ENCODE data around the gene CDKN1B.

CDKN1B gene

DNA sequence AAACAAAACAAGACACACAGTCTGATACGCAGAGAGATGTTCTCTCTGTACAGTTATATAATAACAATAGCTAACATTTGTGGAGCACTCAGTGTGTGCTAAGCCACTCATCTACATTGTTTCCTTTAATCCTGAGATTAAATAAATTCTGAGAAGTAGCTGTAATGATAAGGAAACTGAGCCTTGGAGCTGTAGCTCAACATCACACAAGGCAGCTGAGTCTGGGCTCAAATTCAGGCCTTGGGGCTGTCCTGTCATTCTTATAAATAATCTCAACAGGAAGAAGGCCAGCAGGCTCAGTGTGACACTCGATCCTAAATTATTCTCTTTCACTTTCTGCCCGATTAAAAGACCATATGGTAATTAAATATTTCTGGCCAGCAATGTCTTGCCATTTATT is 24.5 kb downstream of the CDKN1B start:
- no peak for TF ChIP-seq EZH2 (IDR thresholded peaks at IDR 0.05; ENCODE audit: borderline replicate concordance, low read length)
- no peak for TF ChIP-seq CTCF (IDR thresholded peaks at IDR 0.05; ENCODE audit: low read length)
- Histone ChIP-seq H3F3A (ENCODE audit: insufficient read depth, low read length) (no peaks in the 10 kb centered on the region), H3K36me3 (ENCODE audit: insufficient read depth, low read length) (no peaks in the 10 kb centered on the region), H3K79me2 (ENCODE audit: insufficient read depth, low read length) (0 out of 2 replicates have a peak, but pooled peaks cover 5% of the 10 kb centered on the region), H4K20me1 (ENCODE audit: insufficient read depth, low read length) (no peaks in the 10 kb centered on the region), H3K9me2 (ENCODE audit: low read depth, low read length) (no peaks in the 10 kb centered on the region), H3K4me3 (ENCODE audit: low read depth, low read length, poor library complexity, severe bottlenecking) (no peak overlapping the region), H3K9me3 (ENCODE audit: low read length) (no peaks in the 10 kb centered on the region), H3K9ac (ENCODE audit: low read length) (no peak overlapping the region), H3K27me3 (ENCODE audit: insufficient read depth, low read length) (no peaks in the 10 kb centered on the region), H3K4me2 (ENCODE audit: low read length) (no peak overlapping the region), H2AFZ (ENCODE audit: low read length) (no peak overlapping the region), H3K27ac (ENCODE audit: low read depth, low read length, poor library complexity, severe bottlenecking) (no peak overlapping the region), H3K4me1 (ENCODE audit: insufficient read depth, low read length, severe bottlenecking) (peaks cover 10% of the 10 kb centered on the region)

DNA sequence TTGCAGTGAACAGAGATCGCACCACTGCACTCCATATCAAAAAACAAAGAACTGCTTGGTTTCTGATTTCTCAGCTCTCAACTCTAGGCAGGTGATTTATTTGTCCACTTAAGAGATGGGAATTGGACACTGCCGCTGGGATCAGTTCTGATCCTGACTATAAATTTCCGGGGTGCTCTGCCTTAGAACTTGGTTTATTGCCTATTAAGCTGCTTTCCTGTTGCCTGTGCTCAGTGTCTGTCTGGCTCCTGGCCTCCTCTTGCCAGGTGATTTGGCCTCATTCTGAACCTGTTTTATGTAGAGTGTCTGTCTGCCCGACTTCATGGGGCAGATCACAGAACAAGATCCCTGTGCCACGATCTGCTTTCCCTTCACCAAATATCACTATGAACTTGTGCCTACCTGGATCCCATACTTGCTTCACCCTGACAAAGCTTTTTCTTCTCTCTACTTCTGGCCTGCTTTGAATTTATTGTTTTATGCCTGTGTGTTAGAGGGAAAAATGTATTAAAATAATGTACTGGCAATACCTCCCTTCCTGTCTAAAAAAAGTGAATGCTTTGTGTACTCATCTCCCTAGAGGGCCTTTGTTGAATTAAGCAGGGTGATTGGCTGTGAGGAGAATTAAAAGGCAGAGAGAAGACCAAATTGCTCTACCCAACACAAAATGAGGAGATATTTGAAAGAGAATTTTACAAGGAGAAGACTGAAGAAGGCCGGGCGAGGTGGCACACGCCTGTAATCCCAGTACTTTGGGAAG is 27.6 kb downstream of the CDKN1B start:
- H3K9me2 ChIP-seq (ENCODE audit: low read depth, low read length): no peaks in the 10 kb centered on the region
- TF ChIP-seq EZH2 (IDR thresholded peaks at IDR 0.05; ENCODE audit: borderline replicate concordance, low read length) (no peak), CTCF (IDR thresholded peaks at IDR 0.05; ENCODE audit: low read length) (no peak)
- H3K36me3 ChIP-seq (ENCODE audit: insufficient read depth, low read length): no peaks in the 10 kb centered on the region
- no peak overlapping the region for H3K9ac ChIP-seq (ENCODE audit: low read length)
- H3F3A ChIP-seq (ENCODE audit: insufficient read depth, low read length): no peaks in the 10 kb centered on the region
- no peak overlapping the region for H3K4me2 ChIP-seq (ENCODE audit: low read length)
- H3K27me3 ChIP-seq (ENCODE audit: insufficient read depth, low read length): no peaks in the 10 kb centered on the region
- no peaks in the 10 kb centered on the region for H3K79me2 ChIP-seq (ENCODE audit: insufficient read depth, low read length)
- H3K9me3 ChIP-seq (ENCODE audit: low read length): no peaks in the 10 kb centered on the region
- H3K4me1 ChIP-seq (ENCODE audit: insufficient read depth, low read length, severe bottlenecking): no peaks in the 10 kb centered on the region
- H3K4me3 ChIP-seq (ENCODE audit: low read depth, low read length, poor library complexity, severe bottlenecking): no peak overlapping the region
- H2AFZ ChIP-seq (ENCODE audit: low read length): no peak overlapping the region
- H4K20me1 ChIP-seq (ENCODE audit: insufficient read depth, low read length): no peaks in the 10 kb centered on the region
- no peak overlapping the region for H3K27ac ChIP-seq (ENCODE audit: low read depth, low read length, poor library complexity, severe bottlenecking)

- no peak overlapping the region for H3K27ac ChIP-seq (ENCODE audit: low read depth, low read length, poor library complexity, severe bottlenecking)
- no peak overlapping the region for H3K4me3 ChIP-seq (ENCODE audit: low read depth, low read length, poor library complexity, severe bottlenecking)
- H3K9me2 ChIP-seq (ENCODE audit: low read depth, low read length): no peaks in the 10 kb centered on the region
- H3F3A ChIP-seq (ENCODE audit: insufficient read depth, low read length): no peaks in the 10 kb centered on the region
- no peaks in the 10 kb centered on the region for H4K20me1 ChIP-seq (ENCODE audit: insufficient read depth, low read length)
- no peaks in the 10 kb centered on the region for H3K9me3 ChIP-seq (ENCODE audit: low read length)
- no peaks in the 10 kb centered on the region for H3K4me1 ChIP-seq (ENCODE audit: insufficient read depth, low read length, severe bottlenecking)
- no peaks in the 10 kb centered on the region for H3K27me3 ChIP-seq (ENCODE audit: insufficient read depth, low read length)
- no peaks in the 10 kb centered on the region for H3K79me2 ChIP-seq (ENCODE audit: insufficient read depth, low read length)
- TF ChIP-seq CTCF (IDR thresholded peaks at IDR 0.05; ENCODE audit: low read length) (no peak), EZH2 (IDR thresholded peaks at IDR 0.05; ENCODE audit: borderline replicate concordance, low read length) (no peak)
- no peak overlapping the region for H3K4me2 ChIP-seq (ENCODE audit: low read length)
- no peak overlapping the region for H3K9ac ChIP-seq (ENCODE audit: low read length)
- no peak overlapping the region for H2AFZ ChIP-seq (ENCODE audit: low read length)
- H3K36me3 ChIP-seq (ENCODE audit: insufficient read depth, low read length): no peaks in the 10 kb centered on the region
Observed at GRCh38 chr12:12745576-12746211, 28.5 kb downstream of the CDKN1B start.
